MM.1S (cell line): ENCODE results near the gene HES5.
A peak's percentile ranks its signal among the peaks of the same experiment; 100 is the strongest.

Source experiments
- EZH2 ChIP-seq: fragments of 300-600 bp; sonication (generic); optimal IDR thresholded peaks from 2 replicates; pipeline ENCODE3; 2017; ENCODE audit warnings: low read depth, mild to moderate bottlenecking, antibody characterized with exemption, low read length, mixed read lengths
- EZH2phosphoT487 ChIP-seq: fragments of 300-600 bp; sonication (generic); IDR thresholded peaks from 2 replicates; pipeline ENCODE4 v1.6.1; 2018; ENCODE audit warnings: antibody characterized with exemption, low read length
- TF ChIP-seq, protein P1 (sequence below): fragments of 300-600 bp; sonication (generic); IDR thresholded peaks from 2 replicates; pipeline ENCODE4 v1.5.1; 2016; ENCODE audit warnings: antibody characterized with exemption, low read length, mixed read lengths

GRCh38 chr1:2529784-2530512 is at the start of gene HES5:
- TF ChIP-seq, protein P1, sequence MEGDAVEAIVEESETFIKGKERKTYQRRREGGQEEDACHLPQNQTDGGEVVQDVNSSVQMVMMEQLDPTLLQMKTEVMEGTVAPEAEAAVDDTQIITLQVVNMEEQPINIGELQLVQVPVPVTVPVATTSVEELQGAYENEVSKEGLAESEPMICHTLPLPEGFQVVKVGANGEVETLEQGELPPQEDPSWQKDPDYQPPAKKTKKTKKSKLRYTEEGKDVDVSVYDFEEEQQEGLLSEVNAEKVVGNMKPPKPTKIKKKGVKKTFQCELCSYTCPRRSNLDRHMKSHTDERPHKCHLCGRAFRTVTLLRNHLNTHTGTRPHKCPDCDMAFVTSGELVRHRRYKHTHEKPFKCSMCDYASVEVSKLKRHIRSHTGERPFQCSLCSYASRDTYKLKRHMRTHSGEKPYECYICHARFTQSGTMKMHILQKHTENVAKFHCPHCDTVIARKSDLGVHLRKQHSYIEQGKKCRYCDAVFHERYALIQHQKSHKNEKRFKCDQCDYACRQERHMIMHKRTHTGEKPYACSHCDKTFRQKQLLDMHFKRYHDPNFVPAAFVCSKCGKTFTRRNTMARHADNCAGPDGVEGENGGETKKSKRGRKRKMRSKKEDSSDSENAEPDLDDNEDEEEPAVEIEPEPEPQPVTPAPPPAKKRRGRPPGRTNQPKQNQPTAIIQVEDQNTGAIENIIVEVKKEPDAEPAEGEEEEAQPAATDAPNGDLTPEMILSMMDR: no peak
- TF ChIP-seq EZH2: peak; percentile 93
- no peak for TF ChIP-seq EZH2phosphoT487
